ENCODE measurements around the gene FOXD3. TPM values are rescaled to one million over a fixed set of nuclear protein-coding genes. Genes with fewer than 3 reads are reported as not detected.

FOXD3 gene
- total and polyA plus RNA-seq, 7 donors, result 0.31 to 5.0 (median 3.9) TPM; not detected in 2

- Histone ChIP-seq H3K4me1 (no peaks in the 10 kb centered on the region), H3K9me3 (peaks cover 0 to 7% (median 0%) of the 10 kb centered on the region in 4 donors), H3K36me3 (no peaks in the 10 kb centered on the region), H3K4me3 (no peak overlapping the region), H3K27ac (no peak overlapping the region), H3K27me3 (peaks cover 0 to 31% (median 0%) of the 10 kb centered on the region in 3 donors)
- 25 to 32% methylated on average over 2 of the region's 2 CpGs for WGBS, 2 donors
- no peak for DNase-seq
- TF ChIP-seq POLR2A (IDR thresholded peaks at IDR 0.05), result no peak
- TF ChIP-seq POLR2AphosphoS5 (IDR thresholded peaks at IDR 0.05), result no peak
- TF ChIP-seq EP300 (IDR thresholded peaks at IDR 0.05), result no peak
- TF ChIP-seq CTCF (IDR thresholded peaks at IDR 0.05), result no peak
- intact Hi-C loops (cut with DNase I), result no loop called here
These were observed 18.0 kb upstream of the FOXD3 start for GRCh38 chr1:63304410-63304809.

GRCh38 chr1:63305043-63305442, 17.3 kb upstream of the FOXD3 start:
- Histone ChIP-seq H3K27me3 (peaks cover 0 to 31% (median 0%) of the 10 kb centered on the region in 3 donors), H3K36me3 (no peaks in the 10 kb centered on the region), H3K4me3 (no peak overlapping the region), H3K4me1 (no peaks in the 10 kb centered on the region), H3K27ac (no peak overlapping the region), H3K9me3 (peaks cover 0 to 7% (median 0%) of the 10 kb centered on the region in 4 donors)
- TF ChIP-seq CTCF (IDR thresholded peaks at IDR 0.05) (no peak), POLR2AphosphoS5 (IDR thresholded peaks at IDR 0.05) (no peak), POLR2A (IDR thresholded peaks at IDR 0.05) (no peak), EP300 (IDR thresholded peaks at IDR 0.05) (no peak)
- no peak for DNase-seq
- intact Hi-C loops (cut with DNase I), result no loop called here

GRCh38 chr1:63307196-63307794, 15.1 kb upstream of the FOXD3 start:
- Histone ChIP-seq H3K4me1 (no peaks in the 10 kb centered on the region), H3K27me3 (peaks cover 0 to 46% (median 5%) of the 10 kb centered on the region in 3 donors), H3K36me3 (no peaks in the 10 kb centered on the region), H3K27ac (no peak overlapping the region), H3K9me3 (peaks cover 0 to 7% (median 0%) of the 10 kb centered on the region in 4 donors), H3K4me3 (no peak overlapping the region)
- WGBS, 2 donors, result 76 to 80% methylated on average over 1 of the region's 1 CpG
- DNase-seq, result no peak
- intact Hi-C loops (cut with DNase I), result no loop called here
- TF ChIP-seq POLR2AphosphoS5 (IDR thresholded peaks at IDR 0.05), result no peak
- TF ChIP-seq POLR2A (IDR thresholded peaks at IDR 0.05), result no peak
- no peak for TF ChIP-seq CTCF (IDR thresholded peaks at IDR 0.05)
- TF ChIP-seq EP300 (IDR thresholded peaks at IDR 0.05), result no peak

GRCh38 chr1:63316598-63316983, 5.8 kb upstream of the FOXD3 start:
- peak overlapping the region in 3 of 4 donors; percentile 32 to 47 (median 38) for H3K4me3 ChIP-seq
- intact Hi-C loops (cut with DNase I), result no loop called here
- no peak for DNase-seq
- H3K9me3 ChIP-seq, result peaks cover 0 to 7% (median 1%) of the 10 kb centered on the region in 4 donors
- H3K36me3 ChIP-seq, result no peaks in the 10 kb centered on the region
- TF ChIP-seq POLR2AphosphoS5 (IDR thresholded peaks at IDR 0.05) (no peak), POLR2A (IDR thresholded peaks at IDR 0.05) (no peak), CTCF (IDR thresholded peaks at IDR 0.05) (no peak), EP300 (IDR thresholded peaks at IDR 0.05) (no peak)
- WGBS, 2 donors, result 26 to 43% methylated on average over 24 of the region's 24 CpGs
- peak overlapping the region in 3 of 4 donors; percentile 38 to 54 (median 54) for H3K27ac ChIP-seq
- H3K4me1 ChIP-seq, result peaks cover 0 to 32% (median 14%) of the 10 kb centered on the region in 4 donors
- H3K27me3 ChIP-seq, result peaks cover 51 to 83% (median 64%) of the 10 kb centered on the region in 3 donors
